Inflammatory macrophage treated with lipopolysaccharide for 1 hour (primary cell): Measurements from ENCODE around the gene TMEM208.

ENCODE experiments used
- DNase-seq, 2 donors: peaks; one replicate each; pipeline ENCODE4 v3.0.0-alpha.2; 2020 to 2022

The TMEM208 gene

DNA sequence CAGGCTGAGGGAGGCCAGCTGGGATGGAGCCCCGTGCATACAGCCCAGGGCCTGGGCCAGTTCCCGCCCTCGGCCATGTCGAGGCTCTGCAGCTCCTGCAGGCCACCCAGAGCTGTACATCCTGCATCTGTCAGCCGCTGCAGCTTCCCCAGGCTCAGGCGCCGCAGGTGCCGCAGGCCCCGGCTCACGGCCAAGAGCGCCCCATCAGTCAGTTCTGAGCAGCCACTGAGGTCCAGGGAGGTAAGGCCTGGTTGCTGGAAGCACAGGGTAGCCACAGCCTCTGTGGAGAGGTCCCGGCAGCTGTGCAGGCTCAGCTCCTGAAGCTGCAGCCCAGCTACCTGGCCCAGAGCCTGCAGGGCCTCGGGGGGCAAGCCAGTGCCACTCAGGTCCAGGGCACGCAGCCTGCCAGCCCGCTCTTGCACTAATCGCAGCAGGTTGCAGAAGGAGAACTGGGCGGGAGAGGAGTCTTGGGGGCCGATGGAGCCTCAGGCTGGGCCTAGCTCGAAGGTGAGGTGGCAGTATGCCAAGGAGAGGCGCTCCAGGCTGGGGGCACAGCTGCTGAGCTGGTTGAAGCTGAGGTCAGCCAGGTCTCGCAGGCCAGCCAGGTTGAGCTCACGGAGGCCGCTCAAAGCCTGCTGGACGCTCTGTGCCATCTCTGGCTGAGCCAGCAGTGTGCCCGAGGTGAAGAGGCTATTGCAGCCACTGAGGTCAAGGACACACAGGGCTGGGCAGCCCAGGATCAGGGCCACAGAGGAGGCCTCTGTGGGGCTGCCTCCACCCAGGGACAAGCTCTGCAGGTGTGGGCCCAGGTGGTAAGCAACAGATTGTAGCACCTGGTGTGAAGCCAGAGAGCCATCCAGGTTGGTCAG is 16.6 kb upstream of the TMEM208 start:
- no peak for DNase-seq

DNA sequence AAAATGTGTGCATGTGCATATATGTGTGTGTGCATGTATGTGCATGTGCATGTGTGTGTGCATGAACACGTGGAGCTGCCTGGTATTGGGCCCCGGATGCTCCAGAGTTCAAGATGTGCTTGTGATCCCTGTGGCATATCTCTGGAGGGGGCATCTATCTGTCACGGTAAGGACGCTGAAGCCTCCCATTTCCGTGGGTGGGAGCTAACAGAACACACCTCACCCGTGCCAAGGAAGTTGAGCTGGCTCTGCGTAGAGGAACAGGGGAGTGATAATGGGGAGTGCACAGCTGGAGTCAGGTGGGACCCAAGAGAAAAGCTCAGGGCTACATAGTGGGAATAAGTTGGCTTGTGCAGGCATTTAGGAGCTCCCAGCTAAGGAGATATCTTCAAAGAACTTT is 15.3 kb upstream of the TMEM208 start:
- no peak for DNase-seq

DNA sequence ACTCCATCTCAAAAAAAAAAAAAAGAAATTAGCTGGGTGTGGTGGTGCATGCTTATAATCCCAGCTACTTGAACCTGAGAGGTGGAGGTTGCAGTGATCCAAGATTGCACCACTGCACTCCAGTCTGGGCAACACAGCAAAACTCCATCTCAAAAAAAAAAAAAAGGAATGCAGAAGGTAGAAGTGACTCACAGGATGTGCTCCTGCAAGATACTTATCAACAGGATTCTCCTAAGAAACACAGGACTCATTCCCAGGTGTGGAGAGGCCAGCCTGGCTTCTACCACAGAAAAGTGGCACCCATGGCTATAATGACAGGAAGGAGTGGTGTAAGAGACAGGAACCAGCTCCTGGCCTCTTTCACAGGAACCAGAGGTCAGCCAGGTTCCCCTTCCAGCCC is 14.2 kb upstream of the TMEM208 start:
- DNase-seq = no peak

DNA sequence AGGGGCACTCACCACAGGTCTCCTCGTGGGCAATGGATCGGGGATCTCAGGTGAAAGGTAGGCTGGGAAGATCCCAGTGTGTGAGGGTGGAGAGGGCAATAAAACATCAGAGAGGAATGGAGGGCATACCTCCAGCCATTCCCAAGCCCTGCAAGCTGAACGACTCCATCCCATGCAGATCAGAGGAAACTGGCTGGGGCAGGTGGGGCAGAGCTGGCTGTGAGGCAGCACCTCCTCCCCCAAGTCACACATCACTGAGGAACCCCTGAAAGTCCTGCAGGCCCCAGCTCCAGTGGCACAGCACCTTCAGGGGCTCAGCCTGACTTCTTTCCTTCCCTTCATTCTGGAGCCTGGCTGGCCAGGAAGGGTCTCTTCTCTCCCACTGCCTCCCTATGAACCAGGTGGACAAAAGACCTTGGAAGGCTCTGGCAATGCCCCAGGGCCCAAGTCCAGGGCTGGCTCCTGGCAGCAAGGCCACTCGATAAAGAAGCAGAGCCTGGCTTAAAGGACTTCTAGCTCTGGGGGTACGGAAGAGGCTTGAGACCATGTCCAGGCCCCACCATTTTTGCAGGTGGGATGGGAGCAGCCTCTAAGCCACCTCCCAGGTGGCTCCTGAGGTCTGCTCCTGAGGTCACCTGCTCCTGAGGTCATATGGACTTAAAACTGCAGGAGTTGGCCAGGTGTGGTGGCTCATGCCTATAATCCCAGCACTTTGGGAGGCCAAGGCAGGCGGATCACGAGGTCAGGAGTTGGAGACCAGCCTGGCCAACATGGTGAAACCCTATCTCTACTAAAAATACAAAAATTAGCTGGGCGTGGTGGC is 13.5 kb upstream of the TMEM208 start:
- no peak for DNase-seq

DNA sequence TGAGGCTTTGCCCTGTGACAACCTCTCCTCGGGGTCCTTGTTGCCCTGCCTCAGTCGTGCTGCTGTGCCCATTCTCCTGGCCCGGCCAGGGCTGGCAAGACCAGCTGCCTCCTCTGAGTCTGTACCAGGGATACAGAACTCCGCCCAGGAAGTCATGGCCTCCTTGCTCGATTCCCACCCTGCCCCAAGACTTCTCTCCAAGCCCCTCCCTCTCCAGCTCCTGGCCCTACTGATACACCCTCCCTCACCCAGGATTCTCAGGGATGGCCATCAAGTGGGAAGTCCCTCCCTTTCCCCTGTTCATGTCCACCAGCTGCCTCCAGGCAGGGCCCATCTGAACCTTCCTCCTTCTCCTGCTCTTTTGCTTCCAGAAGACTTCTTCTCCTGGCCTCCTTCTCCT is 11.2 kb upstream of the TMEM208 start:
- DNase-seq = no peak

DNA sequence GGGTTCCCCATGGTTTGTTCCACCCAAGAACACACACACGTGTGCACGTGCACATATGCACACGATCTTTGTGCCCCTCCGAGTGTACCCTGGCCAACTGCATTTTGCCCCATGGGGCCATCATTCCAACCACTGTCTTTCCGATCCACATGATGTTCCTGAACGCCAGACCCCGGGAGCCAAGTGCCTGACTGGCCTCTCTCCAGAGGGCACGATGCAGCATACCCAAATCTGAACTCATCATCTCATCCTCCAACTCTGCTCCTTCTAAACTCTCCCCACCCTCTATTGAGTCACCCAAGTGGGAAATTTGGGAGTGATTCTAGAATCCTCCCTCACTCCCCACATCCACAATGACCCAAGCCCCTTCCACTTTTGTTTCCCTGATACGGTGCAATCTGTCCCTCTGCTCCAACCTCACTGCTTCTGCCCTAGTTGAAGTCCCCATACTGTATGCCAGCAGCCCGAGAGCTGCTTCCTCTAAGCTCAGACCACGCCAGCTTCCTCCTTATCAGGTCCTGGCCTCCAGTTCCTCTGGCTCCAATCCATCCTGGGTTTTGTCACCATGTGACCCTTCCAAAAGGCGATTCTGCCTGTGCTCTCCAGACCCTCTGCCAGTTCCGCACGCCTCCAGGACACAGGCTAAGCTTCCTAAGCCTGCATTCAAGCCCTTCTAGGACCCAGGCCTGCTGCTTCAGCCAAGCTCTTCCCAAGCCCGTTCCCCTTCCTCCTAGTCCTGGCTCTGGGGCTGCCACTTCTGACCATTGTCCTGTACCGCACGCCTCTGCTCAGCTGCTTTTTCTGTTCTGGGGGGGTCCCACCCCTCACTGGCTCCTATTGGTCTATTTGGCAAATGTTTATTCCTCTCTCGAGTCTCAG is 10.1 kb upstream of the TMEM208 start:
- DNase-seq = peak; percentile 51 to 60

DNA sequence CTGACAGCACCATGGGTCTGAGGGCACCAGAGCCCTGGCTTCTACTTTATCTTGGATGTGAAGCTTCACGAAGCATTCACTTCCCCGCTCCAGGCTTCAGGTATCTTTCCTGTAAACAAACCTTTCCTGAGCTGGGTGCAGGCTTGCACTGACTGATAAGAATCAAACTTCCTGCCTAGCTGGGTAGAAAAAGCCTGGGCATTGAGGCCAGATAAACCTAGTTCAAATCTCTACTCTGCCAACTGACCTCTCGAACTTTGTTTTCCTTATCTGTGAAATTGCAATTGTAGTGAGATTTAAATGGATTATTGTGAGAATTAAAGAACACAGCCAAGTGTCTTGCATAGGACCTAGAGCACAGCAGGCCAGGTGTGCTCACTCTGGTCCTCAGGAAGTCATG is 2.9 kb upstream of the TMEM208 start:
- no peak for DNase-seq

DNA sequence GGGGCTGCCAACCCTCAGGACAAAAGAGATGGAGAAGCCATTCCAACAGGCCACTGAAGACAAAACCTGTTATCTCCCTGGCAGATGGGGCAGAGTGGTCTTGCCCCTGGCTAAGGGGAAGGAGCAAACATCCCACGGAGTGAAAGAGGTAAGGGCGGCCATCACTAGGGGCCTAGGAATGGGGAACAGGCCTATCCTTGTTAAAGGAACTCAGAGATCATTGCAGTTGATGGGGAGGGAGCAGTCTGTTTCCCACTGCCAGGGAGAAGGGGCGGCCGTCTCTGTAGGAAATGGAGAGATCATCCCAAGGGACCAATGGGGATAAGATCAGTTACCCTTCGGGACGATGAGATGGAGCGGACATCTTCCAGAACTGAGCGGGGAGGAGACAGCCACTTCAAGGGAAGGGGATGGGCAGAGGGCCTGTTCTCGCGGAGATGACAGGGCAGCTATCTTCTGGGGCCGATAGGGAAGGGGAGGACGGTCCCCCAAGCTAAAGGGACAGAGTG is 581 bp upstream of the TMEM208 start:
- DNase-seq = no peak

DNA sequence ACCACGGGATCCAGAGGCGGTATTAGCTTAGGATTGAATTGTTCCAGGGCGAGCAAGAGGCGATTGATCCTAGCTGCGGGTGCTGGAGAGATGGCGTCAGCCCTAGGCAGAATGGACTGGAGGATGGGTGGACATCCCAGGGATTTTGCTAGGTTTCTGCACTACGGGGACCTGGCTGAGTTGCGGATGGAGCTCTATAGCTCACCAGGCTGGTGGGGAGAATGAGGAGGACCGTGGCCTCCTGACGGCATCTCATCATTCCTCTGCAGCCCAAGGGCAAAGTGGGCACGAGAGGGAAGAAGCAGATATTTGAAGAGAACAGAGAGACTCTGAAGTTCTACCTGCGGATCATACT is 614 bp downstream of the TMEM208 start:
- no peak for DNase-seq

DNA sequence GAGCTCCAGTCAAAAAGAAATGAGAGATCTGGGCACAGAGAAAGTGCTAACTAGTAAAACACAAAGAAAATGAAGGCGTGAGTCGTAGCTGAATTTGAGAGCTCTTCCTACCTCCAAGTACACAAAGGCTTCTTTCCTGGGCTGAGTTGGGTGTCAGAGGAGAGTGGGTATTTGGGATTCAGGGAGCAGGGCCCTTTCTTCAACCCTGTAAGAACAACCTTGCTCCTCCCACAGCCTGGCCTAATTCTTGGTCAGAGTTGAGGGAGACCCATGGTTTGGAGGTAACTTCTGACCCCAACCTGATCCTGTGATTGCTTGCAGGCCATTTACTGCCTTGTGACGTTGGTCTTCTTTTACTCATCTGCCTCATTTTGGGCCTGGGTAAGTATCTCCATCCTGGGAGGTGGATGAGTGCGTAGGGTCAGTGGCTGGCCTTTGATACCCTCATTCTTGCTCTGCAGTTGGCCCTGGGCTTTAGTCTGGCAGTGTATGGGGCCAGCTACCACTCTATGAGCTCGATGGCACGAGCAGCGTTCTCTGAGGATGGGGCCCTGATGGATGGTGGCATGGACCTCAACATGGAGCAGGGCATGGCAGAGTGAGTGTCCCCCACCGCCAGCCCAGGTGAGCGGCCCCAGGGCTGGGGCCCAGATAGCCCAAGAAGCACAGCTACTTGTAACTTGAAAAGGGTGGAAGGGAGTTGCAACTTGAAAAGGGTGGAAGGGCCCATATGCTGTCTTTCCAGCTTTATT is 1.3 kb downstream of the TMEM208 start:
- no peak for DNase-seq

DNA sequence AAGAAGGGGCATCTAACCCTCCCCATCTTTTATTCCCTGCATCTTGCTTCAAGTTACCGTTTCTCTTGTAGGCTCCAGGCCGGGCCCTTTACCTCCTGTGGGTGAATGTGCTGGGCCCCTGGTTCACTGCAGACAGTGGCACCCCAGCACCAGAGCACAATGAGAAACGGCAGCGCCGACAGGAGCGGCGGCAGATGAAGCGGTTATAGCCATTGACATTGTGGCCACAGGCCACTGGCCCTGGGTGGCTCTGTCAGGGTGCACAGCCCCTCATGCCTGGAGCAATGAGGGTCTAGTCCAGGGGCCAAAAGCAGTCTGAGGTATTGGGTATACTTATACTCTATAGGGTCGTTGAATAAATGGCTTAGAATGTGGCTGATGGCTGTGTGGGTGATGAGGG is 2.0 kb downstream of the TMEM208 start:
- DNase-seq = no peak

DNA sequence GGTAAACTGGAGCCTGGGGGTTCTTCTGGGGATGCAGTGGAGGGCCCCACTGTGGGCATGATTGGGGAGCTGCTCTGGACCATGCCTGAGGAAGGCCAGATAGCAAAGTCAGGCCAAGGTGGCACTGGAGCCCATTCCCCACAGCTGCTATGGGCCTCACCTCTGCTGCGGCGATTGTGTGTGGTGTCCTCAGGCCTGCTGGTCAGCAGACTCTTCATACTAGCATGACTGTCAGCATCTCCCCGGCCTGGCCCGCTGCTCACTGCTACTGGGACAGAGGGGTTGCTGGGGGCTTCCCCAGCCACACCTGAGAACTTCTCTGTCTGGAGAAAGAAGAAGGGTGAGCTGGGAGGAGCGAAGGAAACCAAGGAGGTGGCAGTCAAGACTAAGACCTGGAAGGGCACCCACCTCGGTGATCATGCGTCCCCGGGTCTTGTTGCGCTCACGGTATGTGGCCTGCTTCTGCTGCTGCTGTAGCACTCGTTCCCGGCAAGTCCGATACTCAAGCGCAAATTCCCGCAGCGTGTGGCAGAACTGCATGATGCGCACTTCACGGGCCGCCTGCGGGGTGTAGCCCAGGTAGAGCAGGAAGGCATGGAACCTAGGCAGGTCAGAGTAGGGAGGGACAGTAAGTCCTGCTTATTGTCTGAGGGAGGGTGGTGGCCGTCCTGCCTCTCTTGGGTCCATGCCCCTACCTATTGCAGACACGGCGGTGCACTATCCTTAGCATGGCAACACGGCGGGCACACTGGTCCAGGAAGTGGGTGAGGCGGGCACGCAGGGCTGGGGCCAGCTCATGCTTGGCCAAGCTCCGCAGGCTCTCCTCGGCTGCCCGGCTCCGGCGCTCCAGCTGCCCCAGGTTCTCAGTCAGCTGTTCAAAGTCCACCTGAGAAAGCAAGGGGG is 3.2 kb downstream of the TMEM208 start:
- DNase-seq = no peak

DNA sequence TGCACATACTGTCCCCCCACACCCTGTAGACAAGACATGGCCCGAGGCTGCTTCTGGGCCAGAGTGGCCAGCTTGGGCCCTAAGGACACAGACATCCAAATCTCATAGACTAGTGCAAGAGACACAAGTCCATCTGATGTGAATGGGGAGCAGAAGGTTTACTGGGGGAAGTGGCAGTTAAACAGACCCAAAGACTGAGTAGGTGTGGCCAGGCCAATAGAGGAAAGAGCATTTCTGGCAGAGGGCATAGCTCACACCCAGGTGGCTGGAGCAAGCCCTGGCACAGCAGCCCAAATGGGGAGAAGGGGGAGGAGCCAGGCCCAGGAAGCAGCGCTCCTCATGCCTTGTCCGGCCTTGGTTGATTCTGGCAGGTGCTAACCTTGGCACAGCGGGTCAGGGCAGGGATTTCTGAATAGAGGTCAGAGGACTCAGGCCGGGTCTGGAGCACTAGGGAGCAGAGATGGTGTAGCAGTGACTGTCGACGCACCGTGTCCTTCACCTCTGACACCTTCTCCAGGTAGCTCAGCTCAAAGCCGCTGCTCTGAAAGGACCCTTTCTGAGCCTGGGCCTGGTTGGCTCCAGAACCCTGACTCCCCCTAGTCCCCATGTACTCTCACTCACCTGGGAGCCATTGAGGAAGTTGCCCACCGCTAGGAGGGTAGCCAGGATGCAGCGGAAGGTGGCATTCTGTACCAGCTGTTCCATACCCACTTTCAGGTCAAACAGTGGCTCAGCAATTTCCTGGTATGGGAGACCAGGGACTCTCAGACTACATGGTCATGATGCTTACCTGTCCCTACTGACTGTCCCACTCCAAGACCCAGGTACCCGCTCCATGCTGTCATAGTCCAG is 4.1 kb downstream of the TMEM208 start:
- no peak for DNase-seq

DNA sequence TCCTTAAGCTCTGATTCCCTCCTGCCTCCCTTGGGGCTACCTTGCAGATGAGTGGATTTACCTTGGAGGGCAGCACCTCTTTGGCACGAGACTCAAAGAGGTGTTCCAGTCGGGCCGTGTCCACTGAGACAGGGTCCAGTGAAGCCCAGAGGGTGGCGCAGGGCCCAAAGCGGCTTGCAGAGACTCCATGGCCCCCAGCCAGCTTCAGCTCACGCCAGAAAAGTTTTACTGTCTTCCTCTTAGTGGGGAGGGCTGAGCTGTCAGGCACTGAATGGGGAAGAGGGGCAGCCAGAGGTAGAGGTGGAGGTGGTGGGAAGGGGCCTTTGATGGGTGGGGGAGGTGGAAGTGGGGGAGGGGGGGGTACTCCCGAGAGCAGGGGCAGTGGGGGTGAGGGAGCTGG is 6.7 kb downstream of the TMEM208 start:
- no peak for DNase-seq

DNA sequence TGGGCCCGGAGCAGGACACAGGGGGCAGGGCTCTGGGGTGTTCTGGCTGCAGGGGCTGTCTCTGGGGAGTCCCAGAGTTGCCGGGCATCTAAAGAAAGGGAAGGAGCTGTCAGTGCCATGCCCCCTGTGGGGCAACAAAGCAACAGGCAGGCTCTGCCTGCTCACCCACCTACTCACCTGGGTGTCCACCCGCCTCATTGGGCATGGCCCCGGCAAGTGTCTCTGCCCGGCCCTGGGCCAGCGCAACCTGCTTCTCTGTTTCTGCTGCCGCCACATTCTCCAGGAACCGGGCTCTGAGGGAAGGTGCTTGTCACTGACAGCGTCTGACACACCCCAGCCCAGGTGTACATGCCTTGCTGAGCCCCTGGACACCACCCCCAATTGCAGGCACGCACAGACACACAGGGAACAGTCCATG is 7.3 kb downstream of the TMEM208 start:
- no peak for DNase-seq

DNA sequence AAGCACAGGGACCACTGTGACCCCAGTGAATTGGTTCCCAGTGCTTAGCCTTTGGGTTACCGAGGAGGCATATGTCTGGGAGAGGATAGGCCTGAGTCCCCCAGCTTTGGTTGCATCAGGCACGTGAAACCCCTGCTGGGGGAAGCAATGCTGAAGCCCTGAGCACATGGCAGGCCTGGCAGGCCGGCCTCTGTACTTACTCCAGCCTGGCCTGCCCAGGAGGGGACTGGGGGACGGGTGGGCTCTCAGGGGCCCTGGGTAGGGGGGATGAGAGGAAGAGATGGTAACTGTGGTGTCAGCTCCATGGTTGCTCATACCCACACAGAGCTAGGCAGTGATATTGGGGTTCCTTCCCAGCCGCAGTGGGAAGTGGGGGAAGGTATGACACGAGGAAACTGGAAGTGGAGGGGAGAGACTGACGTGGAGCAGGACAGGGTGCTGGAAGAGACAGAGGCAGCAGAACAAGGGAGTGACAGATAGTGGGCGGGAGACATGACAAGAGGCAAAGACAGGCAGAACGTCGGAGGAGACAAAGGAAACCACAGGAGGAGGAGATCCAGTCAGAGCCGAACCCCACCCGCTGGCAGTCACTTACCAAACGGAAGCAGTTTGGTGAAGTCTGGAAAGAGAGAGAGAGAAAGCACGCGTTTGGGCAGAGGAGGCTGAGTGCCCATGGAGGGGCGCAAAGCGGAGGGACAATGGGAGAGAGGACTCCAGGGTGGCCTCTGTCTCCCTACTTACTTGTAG is 9.1 kb downstream of the TMEM208 start:
- no peak for DNase-seq

DNA sequence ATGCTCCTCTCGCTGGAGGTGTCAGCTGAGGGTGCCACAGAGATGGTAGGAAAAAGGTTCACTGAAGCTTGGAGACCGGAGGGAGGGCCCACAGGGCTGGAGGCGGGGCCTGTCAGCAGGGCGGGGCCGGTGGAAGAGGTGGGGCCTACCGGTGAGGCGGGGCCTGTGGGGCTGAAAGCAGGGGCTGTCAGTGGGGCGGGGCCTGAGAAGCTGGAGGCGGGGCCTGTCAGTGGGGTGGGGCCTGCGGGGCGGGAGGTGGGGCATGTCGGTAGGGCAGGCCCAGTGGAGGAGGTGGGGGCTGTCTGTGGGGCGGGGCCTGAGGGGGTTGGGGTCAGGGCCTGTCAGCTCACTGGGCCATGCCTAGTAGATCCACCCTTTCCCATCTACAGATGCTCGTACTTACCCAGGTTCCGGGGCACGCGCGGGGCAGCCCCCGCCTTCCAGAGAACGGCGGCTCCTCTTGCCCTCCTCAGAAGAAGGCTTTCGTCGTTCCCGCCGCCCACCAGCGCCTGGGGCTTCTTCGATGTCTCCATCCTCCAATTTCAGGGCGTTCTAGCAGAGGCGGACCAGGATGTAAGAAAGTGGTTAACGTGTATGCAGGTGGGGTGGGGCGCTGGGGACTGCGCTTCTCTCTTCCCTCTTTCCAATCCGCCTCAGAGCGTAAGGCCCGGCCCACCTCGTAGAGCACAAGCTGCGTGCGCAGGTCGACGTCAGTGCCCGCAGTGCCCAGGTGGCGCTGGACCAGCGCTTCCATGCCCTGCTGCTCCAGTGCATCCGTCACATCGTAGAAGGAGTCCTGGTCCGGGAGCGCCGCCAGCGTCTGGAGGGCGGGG is 9.8 kb downstream of the TMEM208 start:
- peak; percentile 53 to 76 for DNase-seq
